Neural cell (in vitro differentiated cells): ENCODE data around the gene IL1R2. TPM values are rescaled to one million over a fixed set of nuclear protein-coding genes. Genes with fewer than 3 reads are reported as not detected.
"Not testable (repeated sequence)": the region's sequence is repeated elsewhere in the genome, so short reads cannot be mapped to it uniquely, and the experiment has no call there.

Source experiments
- H2AFZ ChIP-seq: fragments of 200-600, 300-800 bp; sonication (generic), shearing (Covaris generic); 2 replicates; pipeline ENCODE4 v1.6.0; 2014; ENCODE audit warnings: low read depth, mild to moderate bottlenecking, antibody characterized with exemption, low read length, moderate library complexity
- H3F3A ChIP-seq: fragments of 200-600 bp; shearing (Covaris generic); 2 replicates; pipeline ENCODE4 v1.6.1; 2016; ENCODE audit warnings: mild to moderate bottlenecking, moderate library complexity, mixed read lengths, antibody characterized with exemption, low read length; ENCODE audit not compliant: insufficient read depth, poor library complexity, severe bottlenecking
- H3K27ac ChIP-seq: fragments of 200-600, 300-800 bp; sonication (generic), shearing (Covaris generic); 2 replicates; pipeline ENCODE4 v1.5.1; 2014; ENCODE audit warnings: mild to moderate bottlenecking, low read length, moderate library complexity
- H3K27me3 ChIP-seq: fragments of 300-800, 200-600 bp; sonication (generic), shearing (Covaris generic); 2 replicates; pipeline ENCODE4 v1.6.0; 2014; ENCODE audit warnings: mild to moderate bottlenecking, low read depth, low read length, moderate library complexity; ENCODE audit not compliant: insufficient read depth
- H3K36me3 ChIP-seq: fragments of 300-800, 200-600 bp; sonication (generic), shearing (Covaris generic); 2 replicates; pipeline ENCODE4 v1.5.1; 2014; ENCODE audit warnings: mild to moderate bottlenecking, antibody characterized with exemption, low read length, moderate library complexity; ENCODE audit not compliant: insufficient read depth
- H3K4me2 ChIP-seq: fragments of 300-800, 200-600 bp; sonication (generic), shearing (Covaris generic); 2 replicates; pipeline ENCODE4 v1.6.0; 2014; ENCODE audit warnings: mild to moderate bottlenecking, low read length
- H3K4me3 ChIP-seq: fragments of 300-800, 200-600 bp; sonication (generic), shearing (Covaris generic); 2 replicates; pipeline ENCODE4 v1.5.1; 2014; ENCODE audit warnings: mild to moderate bottlenecking, low read length, moderate library complexity
- H3K79me2 ChIP-seq: fragments of 200-600 bp; shearing (Covaris generic); replicated peaks from 2 replicates; pipeline ENCODE4 v1.6.0; 2014; ENCODE audit warnings: mild to moderate bottlenecking, low read length, moderate library complexity; ENCODE audit not compliant: insufficient read depth
- H3K9ac ChIP-seq: fragments of 300-800, 200-600 bp; sonication (generic), shearing (Covaris generic); 2 replicates; pipeline ENCODE4 v1.6.1; 2016; ENCODE audit warnings: mild to moderate bottlenecking, low read length, mixed read lengths
- H3K9me2 ChIP-seq: fragments of 200-600 bp; shearing (Covaris generic); 2 replicates; pipeline ENCODE4 v1.6.1; 2016; ENCODE audit warnings: mild to moderate bottlenecking, low read length, mixed read lengths; ENCODE audit not compliant: insufficient read depth
- H3K9me3 ChIP-seq: fragments of 200-600, 300-800 bp; sonication (generic), shearing (Covaris generic); 2 replicates; pipeline ENCODE4 v1.6.1; 2016; ENCODE audit warnings: mild to moderate bottlenecking, mixed run types, low read length, moderate library complexity, mixed read lengths
- H4K20me1 ChIP-seq: fragments of 200-600 bp; shearing (Covaris generic); 2 replicates; pipeline ENCODE4 v1.6.1; 2016; ENCODE audit warnings: mild to moderate bottlenecking, mixed run types; ENCODE audit not compliant: insufficient read depth
- CTCF ChIP-seq: fragments of 450-650 bp; IDR thresholded peaks from 2 replicates; pipeline ENCODE4 v1.5.1; 2014; ENCODE audit warnings: antibody characterized with exemption, mild to moderate bottlenecking, moderate library complexity; ENCODE audit not compliant: poor library complexity, severe bottlenecking
- EP300 ChIP-seq: fragments of 450-650 bp; conservative IDR thresholded peaks from 2 replicates; pipeline ENCODE4 v1.6.1; 2014; ENCODE audit warnings: antibody characterized with exemption, mild to moderate bottlenecking, moderate library complexity; ENCODE audit not compliant: poor library complexity, severe bottlenecking
- EZH2 ChIP-seq: fragments of 200-600, 300-800 bp; shearing (Covaris generic), sonication (generic); IDR thresholded peaks from 2 replicates; pipeline ENCODE4 v1.6.1; 2014; ENCODE audit warnings: antibody characterized with exemption, low read length, borderline replicate concordance, mild to moderate bottlenecking; ENCODE audit not compliant: insufficient read depth, poor library complexity, severe bottlenecking
- MXI1 ChIP-seq: fragments of 450-650 bp; conservative IDR thresholded peaks from 2 replicates; pipeline ENCODE4 v1.6.1; 2014; ENCODE audit warnings: antibody characterized with exemption, mild to moderate bottlenecking; ENCODE audit not compliant: poor library complexity, severe bottlenecking
- POLR2AphosphoS5 ChIP-seq: IDR thresholded peaks from 2 replicates; pipeline ENCODE4 v1.6.1; 2012
- RAD21 ChIP-seq: fragments of 450-650 bp; conservative IDR thresholded peaks from 2 replicates; pipeline ENCODE4 v1.6.1; 2014; ENCODE audit warnings: antibody characterized with exemption, mild to moderate bottlenecking, moderate library complexity
- REST ChIP-seq: IDR thresholded peaks from 2 replicates; pipeline ENCODE4 v1.6.1; 2012; ENCODE audit warnings: borderline replicate concordance
- SMC3 ChIP-seq: fragments of 450-650 bp; conservative IDR thresholded peaks from 2 replicates; pipeline ENCODE4 v1.6.1; 2014; ENCODE audit warnings: antibody characterized with exemption, mild to moderate bottlenecking, moderate library complexity; ENCODE audit not compliant: poor library complexity
- TAF1 ChIP-seq: IDR thresholded peaks from 2 replicates; pipeline ENCODE4 v1.6.1; 2012; ENCODE audit warnings: low read depth
- polyA plus RNA-seq: library from polyadenylated mRNA; depleted of rRNA; stranded (reverse); fragments of >200 nt; gene quantifications from 2 replicates; pipeline ENCODE4 v1.2.3, GENCODE V29; 2014

The IL1R2 gene
- polyA plus RNA-seq, 1 donor from 2014 or later = not detected

GRCh38 chr2:102002228-102002627, 10.5 kb downstream of the IL1R2 start:
- no peak overlapping the region for H3K27ac ChIP-seq
- H3K36me3 ChIP-seq = no peaks in the 10 kb centered on the region
- no peaks in the 10 kb centered on the region for H3K27me3 ChIP-seq
- H3F3A ChIP-seq = no peaks in the 10 kb centered on the region
- TF ChIP-seq RAD21 (no peak), TAF1 (no peak), EZH2 (no peak), SMC3 (no peak), POLR2AphosphoS5 (no peak), MXI1 (no peak), REST (no peak), EP300 (no peak), CTCF (no peak)
- H3K9me2 ChIP-seq = no peaks in the 10 kb centered on the region
- no peaks in the 10 kb centered on the region for H4K20me1 ChIP-seq
- H3K4me2 ChIP-seq = no peak overlapping the region
- H3K9me3 ChIP-seq = no peaks in the 10 kb centered on the region
- H3K4me3 ChIP-seq = no peak overlapping the region
- no peak overlapping the region for H2AFZ ChIP-seq
- no peak overlapping the region for H3K9ac ChIP-seq
- H3K79me2 ChIP-seq = no peaks in the 10 kb centered on the region

- H3F3A ChIP-seq, H3K9me3 ChIP-seq, H3K9me2 ChIP-seq, H3K79me2 ChIP-seq, H3K27me3 ChIP-seq, H3K27ac ChIP-seq, H3K36me3 ChIP-seq, H3K4me2 ChIP-seq, H2AFZ ChIP-seq, H3K4me3 ChIP-seq, H4K20me1 ChIP-seq, H3K9ac ChIP-seq: not testable (repeated sequence)
These were observed 11.1 kb downstream of the IL1R2 start for GRCh38 chr2:102002909-102003308.

- H3F3A ChIP-seq = no peaks in the 10 kb centered on the region
- H3K79me2 ChIP-seq = no peaks in the 10 kb centered on the region
- no peak overlapping the region for H3K9ac ChIP-seq
- H3K27ac ChIP-seq = no peak overlapping the region
- H3K9me3 ChIP-seq = no peaks in the 10 kb centered on the region
- no peaks in the 10 kb centered on the region for H4K20me1 ChIP-seq
- no peaks in the 10 kb centered on the region for H3K36me3 ChIP-seq
- no peaks in the 10 kb centered on the region for H3K9me2 ChIP-seq
- H3K4me2 ChIP-seq = no peak overlapping the region
- H2AFZ ChIP-seq = no peak overlapping the region
- TF ChIP-seq RAD21 (no peak), SMC3 (no peak), EZH2 (no peak), MXI1 (no peak), EP300 (no peak), TAF1 (no peak), REST (no peak), CTCF (no peak), POLR2AphosphoS5 (no peak)
- H3K4me3 ChIP-seq = no peak overlapping the region
- H3K27me3 ChIP-seq = no peaks in the 10 kb centered on the region
These were observed 11.9 kb downstream of the IL1R2 start for GRCh38 chr2:102003696-102004095.
